Measurements from ENCODE around the gene APOBEC3A. TPM values are rescaled to one million over a fixed set of nuclear protein-coding genes. Genes with fewer than 3 reads are reported as not detected.

APOBEC3A gene
- total RNA-seq, result not detected in 2 replicates

GRCh38 chr22:38957046-38957770, at the start of gene APOBEC3A:
APOBEC3A (plus strand) TSS chr22:38957609; CDS start chr22:38957692, 83 bp downstream.

DNA sequence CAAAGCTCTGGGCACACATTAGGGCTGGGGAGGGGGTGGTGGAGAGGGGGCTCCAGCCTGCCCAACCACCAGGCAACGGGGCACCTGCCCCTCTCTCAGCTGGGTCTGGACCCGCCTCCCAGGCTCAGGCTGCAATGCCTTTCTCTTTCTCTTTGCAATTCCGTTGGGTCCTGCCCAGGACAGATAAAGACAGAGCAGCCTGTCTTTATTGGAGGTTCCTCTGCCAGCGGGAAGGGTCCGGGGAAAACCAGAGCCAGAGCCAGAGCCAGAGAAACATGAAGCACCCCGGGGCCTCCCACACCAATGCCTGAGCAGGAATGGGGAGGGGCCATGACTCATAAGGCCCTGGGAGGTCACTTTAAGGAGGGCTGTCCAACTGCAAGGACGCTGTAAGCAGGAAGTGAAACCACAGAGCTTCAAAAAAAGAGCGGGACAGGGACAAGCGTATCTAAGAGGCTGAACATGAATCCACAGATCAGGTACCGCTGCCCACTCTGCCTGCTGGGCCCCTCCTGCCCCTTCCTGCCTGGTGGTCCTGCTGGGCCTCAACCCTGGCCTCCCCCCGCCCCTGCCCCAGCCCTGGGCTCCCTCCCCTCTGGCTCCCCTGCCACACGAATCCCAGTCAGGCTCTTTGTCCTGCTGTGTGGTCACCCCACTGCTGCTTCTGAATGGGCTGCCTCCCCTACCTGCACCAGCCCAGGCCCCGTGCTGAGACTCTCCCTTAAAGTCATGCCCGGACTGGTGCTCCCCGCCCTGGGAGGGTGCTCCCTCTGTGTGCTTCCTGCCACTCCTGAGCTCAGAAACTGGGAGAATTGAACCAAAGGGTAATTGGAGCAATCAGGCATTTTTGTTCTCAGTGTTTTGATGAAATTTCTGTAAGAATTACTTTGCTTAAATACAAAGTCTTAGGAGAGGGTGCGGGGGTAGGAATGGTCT, 24.9 kb downstream of the APOBEC3A start, which contains the start of gene APOBEC3B:
APOBEC3B (plus strand) TSS at position 356 of the 936 bp plus-strand sequence; CDS start at position 463, 107 bp downstream.

Other genes with a start within 250 kb of the APOBEC3A start
- gene SUN2, start 201.6 kb upstream of the APOBEC3A start, total RNA-seq, result 31.8 and 40.4 TPM in 2 replicates
- 12.0 and 16.2 TPM in 2 replicates for gene DNAL4, start 163.5 kb upstream of the APOBEC3A start, total RNA-seq
- gene NPTXR, start 113.6 kb upstream of the APOBEC3A start, total RNA-seq, result 0.26 and 1.1 TPM in 2 replicates
- 28.5 and 32.8 TPM in 2 replicates for gene CBX6, start 85.4 kb upstream of the APOBEC3A start, total RNA-seq
- gene APOBEC3B, start 24.7 kb downstream of the APOBEC3A start, total RNA-seq, result 0.09 and 0.79 TPM in 2 replicates
- gene APOBEC3C, start 56.6 kb downstream of the APOBEC3A start, total RNA-seq, result 7.6 and 14.0 TPM in 2 replicates
- gene APOBEC3D, start 63.5 kb downstream of the APOBEC3A start, total RNA-seq, result 1.6 and 2.7 TPM in 2 replicates
- gene APOBEC3F, start 83.3 kb downstream of the APOBEC3A start, total RNA-seq, result 6.1 and 11.8 TPM in 2 replicates
- gene APOBEC3G, start 119.7 kb downstream of the APOBEC3A start, total RNA-seq, result 11.7 and 21.6 TPM in 2 replicates
- 0.34 and 0.63 TPM in 2 replicates for gene APOBEC3H, start 139.6 kb downstream of the APOBEC3A start, total RNA-seq
- gene CBX7, start 195.1 kb downstream of the APOBEC3A start, total RNA-seq, result 5.8 and 6.2 TPM in 2 replicates

All from bronchial smooth muscle cell (primary cell).